Measurements from ENCODE around the gene RNU1-1. TPM values are rescaled to one million over a fixed set of nuclear protein-coding genes. Genes with fewer than 3 reads are reported as not detected.
"Not testable (repeated sequence)": the region's sequence is repeated elsewhere in the genome, so short reads cannot be mapped to it uniquely, and the experiment has no call there.

Gene RNU1-1
- total and polyA plus RNA-seq, 9 of the 15 experiments (the other 6 are each of a cell fraction or from before 2014, with no cell fraction given), result under 0.01 to 32,823 (median 2,538) TPM; not detected in 4

DNA sequence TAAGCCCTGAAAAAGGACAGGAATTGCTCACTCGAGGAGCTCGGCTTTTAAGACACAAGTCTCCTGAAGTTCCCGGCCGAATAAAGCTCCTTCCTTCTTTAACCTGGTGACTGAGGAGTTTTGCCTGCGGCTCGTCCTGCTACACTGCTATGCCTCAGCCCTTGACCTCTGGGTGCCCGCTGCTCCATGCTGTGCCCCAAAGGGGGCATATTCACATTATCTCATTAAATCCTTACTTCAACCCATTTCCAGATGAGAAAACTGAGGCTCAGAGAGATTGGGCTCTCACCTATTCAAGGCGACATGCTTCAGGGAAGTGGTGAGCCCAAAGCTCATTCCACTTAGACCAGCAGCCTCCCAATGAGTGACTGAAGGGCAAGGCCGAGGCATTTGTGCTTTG, 20.4 kb downstream of the RNU1-1 start:
- H3K4me1 ChIP-seq (replicated peaks in 1 of 2; ENCODE audit: control insufficient read depth in 2 of 2, insufficient read depth in 2 of 2, low read length in 2 of 2), result peaks cover 3 to 19% of the 10 kb centered on the region in 2 experiments; a peak in 2 of 5 replicates
- H2AFZ ChIP-seq (ENCODE audit: low read depth, low read length); intact Hi-C loops (cut with micrococcal nuclease); H3K9me1 ChIP-seq (ENCODE audit: control insufficient read depth, insufficient read depth, low read length); ATAC-seq; H4K20me1 ChIP-seq (replicated peaks; ENCODE audit: control insufficient read depth, insufficient read depth, low read length); CTCF ChIA-PET (ENCODE audit: low intra/inter-chr PET ratio); DNase-seq (ENCODE audit: extremely low read depth in 1 of 4, low spot score in 3 of 4); FAIRE-seq; H3K27ac ChIP-seq (ENCODE audit: extremely low read depth, low read depth, low read length); BruUV-seq (replicated peaks); H3K4me3 ChIP-seq; H3K9me3 ChIP-seq (replicated peaks; ENCODE audit: control insufficient read depth, insufficient read depth, low read depth, low read length); H3K27me3 ChIP-seq (ENCODE audit: control insufficient read depth in 2 of 2, insufficient read depth in 2 of 2, low read length in 2 of 2); H3K9ac ChIP-seq (ENCODE audit: insufficient read depth in 1 of 2, low read depth in 2 of 2, low read length in 2 of 2); POLR2A ChIA-PET; in situ Hi-C loops (cut with MboI); H3K79me2 ChIP-seq (ENCODE audit: control insufficient read depth, insufficient read depth, low read length); H3K4me2 ChIP-seq (ENCODE audit: insufficient read depth, low read length); H3K36me3 ChIP-seq (ENCODE audit: control insufficient read depth, insufficient read depth, low read length): not testable (repeated sequence)
- TF ChIP-seq KDM1A (IDR thresholded peaks at IDR 0.05) (peak in 1 of 2 experiments; percentile 29; a peak in 1 of 4 replicates), RBM25 (IDR thresholded peaks at IDR 0.05; ENCODE audit: low read depth, low read length, severe bottlenecking) (peak; percentile 63), BCOR (IDR thresholded peaks at IDR 0.05) (peak; percentile 72; the same call in 1 of the 2 replicates), SMARCA5 (IDR thresholded peaks at IDR 0.05) (peak; percentile 34; the same call in 1 of the 2 replicates)
- WGBS (ENCODE audit: insufficient coverage, low coverage, missing lambda C conversion rate), result 57% methylated on average over 9 of the region's 9 CpGs

DNA sequence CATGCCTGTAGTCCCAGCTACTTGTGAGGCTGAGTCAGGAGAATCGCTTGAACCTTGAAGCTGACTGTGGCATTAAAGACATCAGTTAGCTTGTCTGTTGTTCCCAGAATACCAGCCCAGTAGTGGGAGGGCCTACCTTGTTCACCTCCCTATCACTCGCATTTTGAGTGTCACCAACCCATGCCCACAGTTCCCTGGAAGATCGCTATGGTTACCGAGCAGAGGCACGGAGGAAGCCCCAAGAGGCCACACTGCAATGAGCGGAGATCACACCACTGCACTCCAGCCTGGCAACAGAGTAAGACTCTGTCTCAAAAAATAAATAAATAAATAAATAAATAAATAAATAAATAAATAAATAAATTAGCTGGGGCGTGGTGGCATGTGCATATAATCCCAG, 21.1 kb downstream of the RNU1-1 start:
- BruUV-seq (replicated peaks); H4K20me1 ChIP-seq (replicated peaks; ENCODE audit: control insufficient read depth, insufficient read depth, low read length); intact Hi-C loops (cut with micrococcal nuclease); H3K27ac ChIP-seq (ENCODE audit: extremely low read depth, low read depth, low read length); FAIRE-seq; POLR2A ChIA-PET; in situ Hi-C loops (cut with MboI); H3K9me1 ChIP-seq (ENCODE audit: control insufficient read depth, insufficient read depth, low read length); H3K9me3 ChIP-seq (replicated peaks; ENCODE audit: control insufficient read depth, insufficient read depth, low read depth, low read length); H2AFZ ChIP-seq (ENCODE audit: low read depth, low read length); DNase-seq (ENCODE audit: extremely low read depth in 1 of 4, low spot score in 3 of 4); H3K4me3 ChIP-seq; ATAC-seq; H3K4me2 ChIP-seq (ENCODE audit: insufficient read depth, low read length); H3K79me2 ChIP-seq (ENCODE audit: control insufficient read depth, insufficient read depth, low read length); CTCF ChIA-PET (ENCODE audit: low intra/inter-chr PET ratio); H3K27me3 ChIP-seq (ENCODE audit: control insufficient read depth in 2 of 2, insufficient read depth in 2 of 2, low read length in 2 of 2); H3K36me3 ChIP-seq (ENCODE audit: control insufficient read depth, insufficient read depth, low read length); H3K9ac ChIP-seq (ENCODE audit: insufficient read depth in 1 of 2, low read depth in 2 of 2, low read length in 2 of 2): not testable (repeated sequence)
- WGBS (ENCODE audit: insufficient coverage, low coverage, missing lambda C conversion rate), result 72% methylated on average over 7 of the region's 7 CpGs
- peaks cover 0 to 11% of the 10 kb centered on the region in 2 experiments; a peak in 2 of 5 replicates for H3K4me1 ChIP-seq (replicated peaks in 1 of 2; ENCODE audit: control insufficient read depth in 2 of 2, insufficient read depth in 2 of 2, low read length in 2 of 2)
